ENCODE data around the gene TEDC2.
A peak's percentile ranks its signal among the peaks of the same experiment; 100 is the strongest.
"Not testable (repeated sequence)": the region's sequence is repeated elsewhere in the genome, so short reads cannot be mapped to it uniquely, and the experiment has no call there.

TEDC2 gene

GRCh38 chr16:2459647-2460390 lies at the start of gene TEDC2:
TSS of gene TEDC2 (plus strand) at chr16:2460109. CDS start at chr16:2460145, 36 bp downstream.
- peak; percentile 69 for DNase-seq (ENCODE audit: low read depth)

GRCh38 chr16:2415085-2415484 lies 44.8 kb upstream of the TEDC2 start:
- DNase-seq (ENCODE audit: low read depth) = no peak

GRCh38 chr16:2420035-2420434 lies 39.9 kb upstream of the TEDC2 start:
- no peak for DNase-seq (ENCODE audit: low read depth)

- DNase-seq (ENCODE audit: low read depth) = no peak
Observed at GRCh38 chr16:2422123-2422867, 37.6 kb upstream of the TEDC2 start.

- no peak for DNase-seq (ENCODE audit: low read depth)
Observed at GRCh38 chr16:2424061-2425007, 35.6 kb upstream of the TEDC2 start.

- no peak for DNase-seq (ENCODE audit: low read depth)
Observed at GRCh38 chr16:2425008-2425518, 34.8 kb upstream of the TEDC2 start.

- DNase-seq (ENCODE audit: low read depth) = no peak
Observed at GRCh38 chr16:2425825-2426430, 34.0 kb upstream of the TEDC2 start.

- DNase-seq (ENCODE audit: low read depth) = no peak
Observed at GRCh38 chr16:2426941-2427361, 33.0 kb upstream of the TEDC2 start.

GRCh38 chr16:2427526-2427925 lies 32.4 kb upstream of the TEDC2 start:
- DNase-seq (ENCODE audit: low read depth) = no peak

- DNase-seq (ENCODE audit: low read depth) = no peak
Observed at GRCh38 chr16:2428051-2428783, 31.7 kb upstream of the TEDC2 start.

GRCh38 chr16:2428784-2429033 lies 31.2 kb upstream of the TEDC2 start:
- no peak for DNase-seq (ENCODE audit: low read depth)

GRCh38 chr16:2429034-2429770 lies 30.7 kb upstream of the TEDC2 start, which contains the start of gene CCNF:
TSS of gene CCNF (plus strand) at chr16:2429447. CDS start at chr16:2429482, 35 bp downstream.
- peak; percentile 72 for DNase-seq (ENCODE audit: low read depth)

- DNase-seq (ENCODE audit: low read depth) = no peak
Observed at GRCh38 chr16:2429771-2430663, 29.9 kb upstream of the TEDC2 start.

GRCh38 chr16:2432286-2432685 lies 27.6 kb upstream of the TEDC2 start:
- no peak for DNase-seq (ENCODE audit: low read depth)

- DNase-seq (ENCODE audit: low read depth) = no peak
Observed at GRCh38 chr16:2432801-2433505, 27.0 kb upstream of the TEDC2 start.

- not testable (repeated sequence) for DNase-seq (ENCODE audit: low read depth)
Observed at GRCh38 chr16:2435236-2435635, 24.7 kb upstream of the TEDC2 start.

- no peak for DNase-seq (ENCODE audit: low read depth)
Observed at GRCh38 chr16:2436110-2436509, 23.8 kb upstream of the TEDC2 start.

GRCh38 chr16:2437032-2437790 lies 22.7 kb upstream of the TEDC2 start:
- no peak for DNase-seq (ENCODE audit: low read depth)

All from HS-5 (cell line).